SU-DHL-6 (cell line): Measurements from ENCODE around the gene E2F3.

ENCODE experiments used
- EZH2phosphoT487 ChIP-seq: fragments of 200-600 bp; sonication (generic), shearing (Covaris generic); conservative IDR thresholded peaks from 2 replicates; pipeline ENCODE4 v1.6.1; 2018; ENCODE audit warnings: mild to moderate bottlenecking, antibody characterized with exemption, low read length, moderate library complexity, mixed read lengths
- TF ChIP-seq, protein P1 (sequence below): fragments of 200-600 bp; sonication (generic); IDR thresholded peaks from one replicate; pipeline ENCODE4 v1.5.1; 2017; ENCODE audit warnings: antibody characterized with exemption, mild to moderate bottlenecking, low read length, moderate library complexity; ENCODE audit not compliant: insufficient read depth, poor library complexity, severe bottlenecking

DNA sequence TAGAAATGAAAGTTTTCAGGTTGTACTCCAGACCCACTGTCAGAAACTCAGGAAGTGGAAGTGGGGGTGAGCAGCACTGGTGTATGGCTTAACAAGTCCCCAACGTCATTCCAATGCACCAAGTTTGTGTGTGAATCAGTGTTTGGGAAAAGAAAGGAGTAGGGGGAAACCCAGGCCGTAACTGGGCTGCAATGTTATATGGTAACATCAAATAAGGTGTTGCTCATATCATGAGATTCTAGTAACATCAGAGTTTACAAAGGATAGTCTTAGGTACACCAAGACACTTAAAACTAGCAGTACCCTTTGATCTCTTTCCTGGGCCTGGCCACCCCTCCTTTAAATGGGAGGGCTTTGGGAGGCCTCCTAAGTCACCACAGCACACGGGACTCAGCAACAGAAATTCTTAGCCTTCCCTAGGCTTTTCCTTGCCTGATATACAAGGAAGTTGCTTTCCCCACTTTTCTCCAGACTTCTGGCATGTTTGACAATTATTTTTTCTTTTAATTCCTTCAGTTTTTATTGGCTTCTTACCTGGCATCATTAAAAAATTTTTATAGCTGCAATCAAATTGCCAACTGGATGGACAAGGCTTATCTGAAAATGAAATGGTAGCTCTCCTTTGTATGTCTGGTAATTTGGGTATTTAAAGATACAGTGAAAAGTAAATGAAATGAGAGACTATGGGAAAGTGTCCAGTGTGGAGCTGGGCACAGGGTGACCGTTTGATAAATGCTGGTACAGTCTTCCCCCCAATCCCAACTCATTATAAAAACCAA lies 15.1 kb downstream of the E2F3 start:
- TF ChIP-seq, protein P1, sequence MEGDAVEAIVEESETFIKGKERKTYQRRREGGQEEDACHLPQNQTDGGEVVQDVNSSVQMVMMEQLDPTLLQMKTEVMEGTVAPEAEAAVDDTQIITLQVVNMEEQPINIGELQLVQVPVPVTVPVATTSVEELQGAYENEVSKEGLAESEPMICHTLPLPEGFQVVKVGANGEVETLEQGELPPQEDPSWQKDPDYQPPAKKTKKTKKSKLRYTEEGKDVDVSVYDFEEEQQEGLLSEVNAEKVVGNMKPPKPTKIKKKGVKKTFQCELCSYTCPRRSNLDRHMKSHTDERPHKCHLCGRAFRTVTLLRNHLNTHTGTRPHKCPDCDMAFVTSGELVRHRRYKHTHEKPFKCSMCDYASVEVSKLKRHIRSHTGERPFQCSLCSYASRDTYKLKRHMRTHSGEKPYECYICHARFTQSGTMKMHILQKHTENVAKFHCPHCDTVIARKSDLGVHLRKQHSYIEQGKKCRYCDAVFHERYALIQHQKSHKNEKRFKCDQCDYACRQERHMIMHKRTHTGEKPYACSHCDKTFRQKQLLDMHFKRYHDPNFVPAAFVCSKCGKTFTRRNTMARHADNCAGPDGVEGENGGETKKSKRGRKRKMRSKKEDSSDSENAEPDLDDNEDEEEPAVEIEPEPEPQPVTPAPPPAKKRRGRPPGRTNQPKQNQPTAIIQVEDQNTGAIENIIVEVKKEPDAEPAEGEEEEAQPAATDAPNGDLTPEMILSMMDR, result no peak
- TF ChIP-seq EZH2phosphoT487, result no peak
